Neural cell (in vitro differentiated cells): Measurements from ENCODE around the gene ENDOU. TPM values are rescaled to one million over a fixed set of nuclear protein-coding genes. Genes with fewer than 3 reads are reported as not detected.

Source experiments
- H2AFZ ChIP-seq: fragments of 200-600, 300-800 bp; sonication (generic), shearing (Covaris generic); 2 replicates; pipeline ENCODE4 v1.6.0; 2014; ENCODE audit warnings: low read depth, mild to moderate bottlenecking, antibody characterized with exemption, low read length, moderate library complexity
- H3F3A ChIP-seq: fragments of 200-600 bp; shearing (Covaris generic); 2 replicates; pipeline ENCODE4 v1.6.1; 2016; ENCODE audit warnings: mild to moderate bottlenecking, moderate library complexity, mixed read lengths, antibody characterized with exemption, low read length; ENCODE audit not compliant: insufficient read depth, poor library complexity, severe bottlenecking
- H3K27ac ChIP-seq: fragments of 200-600, 300-800 bp; sonication (generic), shearing (Covaris generic); 2 replicates; pipeline ENCODE4 v1.5.1; 2014; ENCODE audit warnings: mild to moderate bottlenecking, low read length, moderate library complexity
- H3K27me3 ChIP-seq: fragments of 300-800, 200-600 bp; sonication (generic), shearing (Covaris generic); 2 replicates; pipeline ENCODE4 v1.6.0; 2014; ENCODE audit warnings: mild to moderate bottlenecking, low read depth, low read length, moderate library complexity; ENCODE audit not compliant: insufficient read depth
- H3K36me3 ChIP-seq: fragments of 300-800, 200-600 bp; sonication (generic), shearing (Covaris generic); 2 replicates; pipeline ENCODE4 v1.5.1; 2014; ENCODE audit warnings: mild to moderate bottlenecking, antibody characterized with exemption, low read length, moderate library complexity; ENCODE audit not compliant: insufficient read depth
- H3K4me2 ChIP-seq: fragments of 300-800, 200-600 bp; sonication (generic), shearing (Covaris generic); 2 replicates; pipeline ENCODE4 v1.6.0; 2014; ENCODE audit warnings: mild to moderate bottlenecking, low read length
- H3K4me3 ChIP-seq: fragments of 300-800, 200-600 bp; sonication (generic), shearing (Covaris generic); 2 replicates; pipeline ENCODE4 v1.5.1; 2014; ENCODE audit warnings: mild to moderate bottlenecking, low read length, moderate library complexity
- H3K79me2 ChIP-seq: fragments of 200-600 bp; shearing (Covaris generic); replicated peaks from 2 replicates; pipeline ENCODE4 v1.6.0; 2014; ENCODE audit warnings: mild to moderate bottlenecking, low read length, moderate library complexity; ENCODE audit not compliant: insufficient read depth
- H3K9ac ChIP-seq: fragments of 300-800, 200-600 bp; sonication (generic), shearing (Covaris generic); 2 replicates; pipeline ENCODE4 v1.6.1; 2016; ENCODE audit warnings: mild to moderate bottlenecking, low read length, mixed read lengths
- H3K9me2 ChIP-seq: fragments of 200-600 bp; shearing (Covaris generic); 2 replicates; pipeline ENCODE4 v1.6.1; 2016; ENCODE audit warnings: mild to moderate bottlenecking, low read length, mixed read lengths; ENCODE audit not compliant: insufficient read depth
- H3K9me3 ChIP-seq: fragments of 200-600, 300-800 bp; sonication (generic), shearing (Covaris generic); 2 replicates; pipeline ENCODE4 v1.6.1; 2016; ENCODE audit warnings: mild to moderate bottlenecking, mixed run types, low read length, moderate library complexity, mixed read lengths
- H4K20me1 ChIP-seq: fragments of 200-600 bp; shearing (Covaris generic); 2 replicates; pipeline ENCODE4 v1.6.1; 2016; ENCODE audit warnings: mild to moderate bottlenecking, mixed run types; ENCODE audit not compliant: insufficient read depth
- EP300 ChIP-seq: fragments of 450-650 bp; conservative IDR thresholded peaks from 2 replicates; pipeline ENCODE4 v1.6.1; 2014; ENCODE audit warnings: antibody characterized with exemption, mild to moderate bottlenecking, moderate library complexity; ENCODE audit not compliant: poor library complexity, severe bottlenecking
- EZH2 ChIP-seq: fragments of 200-600, 300-800 bp; shearing (Covaris generic), sonication (generic); IDR thresholded peaks from 2 replicates; pipeline ENCODE4 v1.6.1; 2014; ENCODE audit warnings: antibody characterized with exemption, low read length, borderline replicate concordance, mild to moderate bottlenecking; ENCODE audit not compliant: insufficient read depth, poor library complexity, severe bottlenecking
- MXI1 ChIP-seq: fragments of 450-650 bp; conservative IDR thresholded peaks from 2 replicates; pipeline ENCODE4 v1.6.1; 2014; ENCODE audit warnings: antibody characterized with exemption, mild to moderate bottlenecking; ENCODE audit not compliant: poor library complexity, severe bottlenecking
- POLR2AphosphoS5 ChIP-seq: IDR thresholded peaks from 2 replicates; pipeline ENCODE4 v1.6.1; 2012
- RAD21 ChIP-seq: fragments of 450-650 bp; conservative IDR thresholded peaks from 2 replicates; pipeline ENCODE4 v1.6.1; 2014; ENCODE audit warnings: antibody characterized with exemption, mild to moderate bottlenecking, moderate library complexity
- REST ChIP-seq: IDR thresholded peaks from 2 replicates; pipeline ENCODE4 v1.6.1; 2012; ENCODE audit warnings: borderline replicate concordance
- SMC3 ChIP-seq: fragments of 450-650 bp; conservative IDR thresholded peaks from 2 replicates; pipeline ENCODE4 v1.6.1; 2014; ENCODE audit warnings: antibody characterized with exemption, mild to moderate bottlenecking, moderate library complexity; ENCODE audit not compliant: poor library complexity
- TAF1 ChIP-seq: IDR thresholded peaks from 2 replicates; pipeline ENCODE4 v1.6.1; 2012; ENCODE audit warnings: low read depth
- polyA plus RNA-seq: library from polyadenylated mRNA; depleted of rRNA; stranded (reverse); fragments of >200 nt; gene quantifications from 2 replicates; pipeline ENCODE4 v1.2.3, GENCODE V29; 2014
- TF ChIP-seq, protein P1 (sequence below): fragments of 450-650 bp; IDR thresholded peaks from 2 replicates; pipeline ENCODE4 v1.5.1; 2014; ENCODE audit warnings: antibody characterized with exemption, mild to moderate bottlenecking, moderate library complexity; ENCODE audit not compliant: poor library complexity, severe bottlenecking

ENDOU gene
- polyA plus RNA-seq, 1 donor from 2014 or later = not detected

- Histone ChIP-seq H3K9ac (no peak overlapping the region), H3K27ac (no peak overlapping the region), H3K4me2 (no peak overlapping the region), H3K27me3 (no peaks in the 10 kb centered on the region), H4K20me1 (no peaks in the 10 kb centered on the region), H3K36me3 (no peaks in the 10 kb centered on the region), H3K9me2 (no peaks in the 10 kb centered on the region), H3F3A (no peaks in the 10 kb centered on the region), H3K4me3 (no peak overlapping the region), H3K79me2 (no peaks in the 10 kb centered on the region), H3K9me3 (no peaks in the 10 kb centered on the region), H2AFZ (no peak overlapping the region)
- TF ChIP-seq SMC3 (peak; percentile 95), EZH2 (no peak), POLR2AphosphoS5 (no peak), RAD21 (peak; percentile 93), MXI1 (no peak), TAF1 (no peak), REST (no peak), EP300 (no peak)
- TF ChIP-seq, protein P1, sequence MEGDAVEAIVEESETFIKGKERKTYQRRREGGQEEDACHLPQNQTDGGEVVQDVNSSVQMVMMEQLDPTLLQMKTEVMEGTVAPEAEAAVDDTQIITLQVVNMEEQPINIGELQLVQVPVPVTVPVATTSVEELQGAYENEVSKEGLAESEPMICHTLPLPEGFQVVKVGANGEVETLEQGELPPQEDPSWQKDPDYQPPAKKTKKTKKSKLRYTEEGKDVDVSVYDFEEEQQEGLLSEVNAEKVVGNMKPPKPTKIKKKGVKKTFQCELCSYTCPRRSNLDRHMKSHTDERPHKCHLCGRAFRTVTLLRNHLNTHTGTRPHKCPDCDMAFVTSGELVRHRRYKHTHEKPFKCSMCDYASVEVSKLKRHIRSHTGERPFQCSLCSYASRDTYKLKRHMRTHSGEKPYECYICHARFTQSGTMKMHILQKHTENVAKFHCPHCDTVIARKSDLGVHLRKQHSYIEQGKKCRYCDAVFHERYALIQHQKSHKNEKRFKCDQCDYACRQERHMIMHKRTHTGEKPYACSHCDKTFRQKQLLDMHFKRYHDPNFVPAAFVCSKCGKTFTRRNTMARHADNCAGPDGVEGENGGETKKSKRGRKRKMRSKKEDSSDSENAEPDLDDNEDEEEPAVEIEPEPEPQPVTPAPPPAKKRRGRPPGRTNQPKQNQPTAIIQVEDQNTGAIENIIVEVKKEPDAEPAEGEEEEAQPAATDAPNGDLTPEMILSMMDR = peak; percentile 92
These were observed 9.9 kb downstream of the ENDOU start for GRCh38 chr12:47715393-47715876.

DNA sequence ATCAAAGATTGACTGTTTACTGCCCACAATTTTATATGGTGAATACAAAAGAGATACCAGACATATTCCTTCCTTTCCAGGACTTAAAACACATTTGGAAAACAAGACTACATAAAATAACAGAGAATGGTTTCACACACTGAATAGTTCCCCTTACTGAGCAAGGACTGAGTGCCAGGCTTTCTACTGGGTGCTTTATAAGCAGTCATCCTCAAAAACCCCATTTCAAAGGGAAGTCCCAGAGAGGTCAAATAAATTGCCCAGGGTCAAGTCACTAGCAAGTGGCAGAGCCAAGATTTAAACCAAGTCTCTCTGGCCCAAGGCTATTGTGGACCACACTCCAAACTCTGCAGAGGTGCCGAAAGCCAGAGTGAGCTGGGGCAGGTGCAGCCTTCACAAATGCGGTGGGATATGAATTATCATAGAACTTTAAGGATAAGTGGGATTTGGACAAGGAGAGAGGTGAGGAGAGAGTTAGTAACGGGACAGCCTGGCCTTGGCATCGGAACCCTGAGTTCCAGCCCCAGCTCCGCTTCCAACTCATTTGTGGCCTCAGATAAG is 10.4 kb downstream of the ENDOU start:
- Histone ChIP-seq H3K36me3 (no peaks in the 10 kb centered on the region), H3K4me3 (no peak overlapping the region), H3K79me2 (no peaks in the 10 kb centered on the region), H3F3A (no peaks in the 10 kb centered on the region), H3K4me2 (no peak overlapping the region), H2AFZ (no peak overlapping the region), H4K20me1 (no peaks in the 10 kb centered on the region), H3K27ac (no peak overlapping the region), H3K9me2 (no peaks in the 10 kb centered on the region), H3K9me3 (no peaks in the 10 kb centered on the region), H3K27me3 (no peaks in the 10 kb centered on the region), H3K9ac (no peak overlapping the region)
- TF ChIP-seq REST = no peak
- TF ChIP-seq POLR2AphosphoS5 = no peak
- no peak for TF ChIP-seq EZH2
- TF ChIP-seq TAF1 = no peak
- no peak for TF ChIP-seq SMC3
- TF ChIP-seq, protein P1 = no peak
- no peak for TF ChIP-seq RAD21
- no peak for TF ChIP-seq MXI1
